BJ (cell line): Measurements from ENCODE around the gene NEAT1. TPM values are rescaled to one million over a fixed set of nuclear protein-coding genes. Genes with fewer than 3 reads are reported as not detected.

Experiments used
- CTCF ChIA-PET: fragments of 350-600 bp; formaldehyde crosslinking; extraction: SDS; loops from one replicate; lab custom pipeline; 2021; ENCODE audit warnings: antibody characterized with exemption, inconsistent platforms; lab: Yijun Ruan, JAX
- POLR2A ChIA-PET: fragments of 300-600 bp; sonication (Branson Sonifier 250); formaldehyde crosslinking; extraction: SDS; loops from one replicate; lab custom pipeline; 2021; ENCODE audit warnings: antibody characterized with exemption; lab: Charles Lee
- DNase-seq: peaks from one replicate; pipeline ENCODE4 v3.0.0-alpha.2; 2011; ENCODE audit warnings: low read depth
- H3K27me3 ChIP-seq: 2 replicates; pipeline ENCODE4 v1.6.0; 2011; ENCODE audit warnings: low read length; ENCODE audit not compliant: control insufficient read depth, insufficient read depth
- H3K36me3 ChIP-seq: 2 replicates; pipeline ENCODE4 v1.5.1; 2011; ENCODE audit warnings: low read length; ENCODE audit not compliant: control insufficient read depth, insufficient read depth
- H3K4me3 ChIP-seq: 2 replicates; pipeline ENCODE4 v1.5.1; 2011; ENCODE audit warnings: low read depth, mild to moderate bottlenecking, control low read depth, low read length
- CTCF ChIP-seq: IDR thresholded peaks from 2 replicates; pipeline ENCODE4 v1.5.1; 2011; ENCODE audit warnings: low read depth, mild to moderate bottlenecking, control low read depth, inconsistent platforms, low read length, moderate library complexity; ENCODE audit not compliant: insufficient read depth
- polyA plus RNA-seq: library from polyadenylated mRNA; depleted of rRNA; stranded (reverse); fragments of >200 nt; gene quantifications from 2 replicates; pipeline ENCODE4 v1.2.3, GENCODE V29; 2011

Gene NEAT1
- polyA plus RNA-seq, 1 experiment, result 59.2 TPM

GRCh38 chr11:65414776-65415498 is 7.7 kb upstream of the NEAT1 start:
- no peak for TF ChIP-seq CTCF
- Histone ChIP-seq H3K4me3 (no peak overlapping the region), H3K36me3 (peaks cover 11% of the 10 kb centered on the region), H3K27me3 (no peaks in the 10 kb centered on the region)
- ChIA-PET CTCF (interaction anchor here (1.0 to 7.5 kb wide), 14 partner anchors 9 to 179 kb away, joined by 3 to 128 read pairs (median 8); partner anchors contain the start of genes FRMD8, MALAT1 and NEAT1), POLR2A (interaction anchor here (0.6 to 0.7 kb wide), 2 partner anchors 84 to 89 kb away, joined by 6 to 11 read pairs; partner anchors contain the start of gene MALAT1)
- no peak for DNase-seq

- ChIA-PET POLR2A (interaction anchor here (0.6 to 0.8 kb wide), 3 partner anchors 25 to 84 kb away, joined by 4 to 6 read pairs (median 4); partner anchors contain the start of gene MALAT1), CTCF (interaction anchor here (0.9 to 7.5 kb wide), 27 partner anchors 8 to 178 kb away, joined by 3 to 128 read pairs (median 5); partner anchors contain the start of genes FRMD8, MALAT1, NEAT1 and SCYL1)
- Histone ChIP-seq H3K4me3 (no peak overlapping the region), H3K27me3 (no peaks in the 10 kb centered on the region), H3K36me3 (peaks cover 10% of the 10 kb centered on the region)
- no peak for DNase-seq
- TF ChIP-seq CTCF, result no peak
Measured at GRCh38 chr11:65415499-65416340, 6.9 kb upstream of the NEAT1 start.

- peak overlapping the region; percentile 15 for H3K4me3 ChIP-seq
- CTCF ChIA-PET, result interaction anchor here (0.6 to 7.5 kb wide), 33 partner anchors 11 to 177 kb away, joined by 3 to 128 read pairs (median 5); partner anchors contain the start of genes FRMD8, MALAT1, SCYL1 and TIGD3
Measured at GRCh38 chr11:65416341-65416824, 6.2 kb upstream of the NEAT1 start.

GRCh38 chr11:65416841-65417701 is 5.5 kb upstream of the NEAT1 start:
- POLR2A ChIA-PET, result interaction anchor here (0.5 to 0.8 kb wide), 3 partner anchors 32 to 83 kb away, joined by 3 to 5 read pairs (median 3); no protein-coding TSS in a partner anchor
- peak overlapping the region; percentile 15 for H3K4me3 ChIP-seq

More at GRCh38 chr11:65416341-65416824, 6.2 kb upstream of the NEAT1 start:
- Histone ChIP-seq H3K27me3 (no peaks in the 10 kb centered on the region), H3K36me3 (peaks cover 4% of the 10 kb centered on the region)
- no peak for DNase-seq
- POLR2A ChIA-PET, result interaction anchor here (0.6 to 0.8 kb wide), 4 partner anchors 25 to 84 kb away, joined by 3 to 4 read pairs (median 4); no protein-coding TSS in a partner anchor
- TF ChIP-seq CTCF, result peak; percentile 98

More at GRCh38 chr11:65416841-65417701, 5.5 kb upstream of the NEAT1 start:
- CTCF ChIA-PET, result interaction anchor here (0.6 to 7.5 kb wide), 30 partner anchors 12 to 160 kb away, joined by 3 to 128 read pairs (median 5); partner anchors contain the start of genes FRMD8, MALAT1, SCYL1 and TIGD3
- no peak for DNase-seq
- no peak for TF ChIP-seq CTCF
- Histone ChIP-seq H3K27me3 (no peaks in the 10 kb centered on the region), H3K36me3 (peaks cover 2% of the 10 kb centered on the region)
